Measurements from ENCODE around the gene TRIM58.

Gene TRIM58

GRCh38 chr1:247883346-247883745 lies 26.4 kb downstream of the TRIM58 start:
- H3K4me3 ChIP-seq (ENCODE audit: low read depth, low read length) = no peak overlapping the region
- TF ChIP-seq, protein P1, sequence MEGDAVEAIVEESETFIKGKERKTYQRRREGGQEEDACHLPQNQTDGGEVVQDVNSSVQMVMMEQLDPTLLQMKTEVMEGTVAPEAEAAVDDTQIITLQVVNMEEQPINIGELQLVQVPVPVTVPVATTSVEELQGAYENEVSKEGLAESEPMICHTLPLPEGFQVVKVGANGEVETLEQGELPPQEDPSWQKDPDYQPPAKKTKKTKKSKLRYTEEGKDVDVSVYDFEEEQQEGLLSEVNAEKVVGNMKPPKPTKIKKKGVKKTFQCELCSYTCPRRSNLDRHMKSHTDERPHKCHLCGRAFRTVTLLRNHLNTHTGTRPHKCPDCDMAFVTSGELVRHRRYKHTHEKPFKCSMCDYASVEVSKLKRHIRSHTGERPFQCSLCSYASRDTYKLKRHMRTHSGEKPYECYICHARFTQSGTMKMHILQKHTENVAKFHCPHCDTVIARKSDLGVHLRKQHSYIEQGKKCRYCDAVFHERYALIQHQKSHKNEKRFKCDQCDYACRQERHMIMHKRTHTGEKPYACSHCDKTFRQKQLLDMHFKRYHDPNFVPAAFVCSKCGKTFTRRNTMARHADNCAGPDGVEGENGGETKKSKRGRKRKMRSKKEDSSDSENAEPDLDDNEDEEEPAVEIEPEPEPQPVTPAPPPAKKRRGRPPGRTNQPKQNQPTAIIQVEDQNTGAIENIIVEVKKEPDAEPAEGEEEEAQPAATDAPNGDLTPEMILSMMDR (IDR thresholded peaks at IDR 0.05; ENCODE audit: control insufficient read depth, extremely low read depth, insufficient read depth) = no peak
- DNase-seq (ENCODE audit: low read depth) = no peak

- no peak overlapping the region for H3K4me3 ChIP-seq (ENCODE audit: low read depth, low read length)
- TF ChIP-seq, protein P1 (IDR thresholded peaks at IDR 0.05; ENCODE audit: control insufficient read depth, extremely low read depth, insufficient read depth) = no peak
- DNase-seq (ENCODE audit: low read depth) = no peak
Observed at GRCh38 chr1:247884797-247885413, 27.9 kb downstream of the TRIM58 start.

- TF ChIP-seq, protein P1 (IDR thresholded peaks at IDR 0.05; ENCODE audit: control insufficient read depth, extremely low read depth, insufficient read depth) = no peak
- no peak within 1 kb of the TSS for H3K4me3 ChIP-seq (ENCODE audit: low read depth, low read length)
- DNase-seq (ENCODE audit: low read depth) = no peak
Observed at GRCh38 chr1:247895163-247895637, 38.2 kb downstream of the TRIM58 start, which contains the start of gene OR2W3. TSS of gene OR2W3 (plus strand) at chr1:247895587. CDS start at chr1:247895587, 0 bp downstream.

DNA sequence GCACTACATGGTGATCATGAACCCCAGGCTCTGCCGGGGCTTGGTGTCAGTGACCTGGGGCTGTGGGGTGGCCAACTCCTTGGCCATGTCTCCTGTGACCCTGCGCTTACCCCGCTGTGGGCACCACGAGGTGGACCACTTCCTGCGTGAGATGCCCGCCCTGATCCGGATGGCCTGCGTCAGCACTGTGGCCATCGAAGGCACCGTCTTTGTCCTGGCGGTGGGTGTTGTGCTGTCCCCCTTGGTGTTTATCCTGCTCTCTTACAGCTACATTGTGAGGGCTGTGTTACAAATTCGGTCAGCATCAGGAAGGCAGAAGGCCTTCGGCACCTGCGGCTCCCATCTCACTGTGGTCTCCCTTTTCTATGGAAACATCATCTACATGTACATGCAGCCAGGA lies 39.0 kb downstream of the TRIM58 start:
- no peak overlapping the region for H3K4me3 ChIP-seq (ENCODE audit: low read depth, low read length)
- TF ChIP-seq, protein P1 (IDR thresholded peaks at IDR 0.05; ENCODE audit: control insufficient read depth, extremely low read depth, insufficient read depth) = no peak
- no peak for DNase-seq (ENCODE audit: low read depth)

DNA sequence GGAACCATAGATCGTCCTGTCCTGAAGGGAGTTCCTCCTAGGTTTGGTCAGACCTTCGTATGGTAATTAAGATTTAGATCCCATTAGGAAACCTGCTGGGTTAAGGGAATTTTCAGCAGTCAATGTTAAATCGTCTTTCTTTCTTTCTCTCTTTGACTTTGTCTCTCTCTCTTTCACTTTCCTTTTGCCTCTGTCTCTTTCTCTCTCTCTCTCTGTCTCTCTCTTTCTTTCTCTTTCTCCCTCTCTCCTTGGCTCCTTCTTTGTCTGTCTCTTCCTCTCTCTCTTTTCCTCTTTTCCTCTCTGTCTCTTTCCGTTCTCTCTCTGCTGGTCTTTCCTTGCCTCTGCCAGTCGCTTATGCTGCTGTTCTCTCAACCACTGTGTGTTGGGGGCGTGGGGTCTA lies 47.1 kb downstream of the TRIM58 start:
- H3K4me3 ChIP-seq (ENCODE audit: low read depth, low read length) = no peak overlapping the region

DNA sequence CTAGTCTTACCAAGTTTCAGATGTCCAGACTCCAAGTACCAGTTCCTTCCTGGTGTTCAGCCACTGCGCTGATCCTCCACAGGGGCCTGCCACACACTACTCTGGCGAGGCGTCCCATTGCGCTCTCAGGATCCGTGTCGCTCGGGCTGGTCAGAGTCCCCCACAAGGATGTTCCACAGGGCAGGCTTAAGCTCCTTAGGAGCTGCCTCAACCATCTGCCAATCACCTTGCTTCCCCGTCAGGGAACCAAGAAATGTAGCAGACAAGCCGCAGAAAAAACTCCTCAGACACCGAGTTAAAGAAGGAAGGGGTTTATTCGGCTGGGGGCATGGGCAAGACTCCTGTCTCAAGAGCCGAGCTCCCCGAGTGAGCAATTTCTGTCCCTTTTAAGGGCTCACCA lies 48.2 kb downstream of the TRIM58 start:
- H3K4me3 ChIP-seq (ENCODE audit: low read depth, low read length) = no peak overlapping the region
- TF ChIP-seq, protein P1 (IDR thresholded peaks at IDR 0.05; ENCODE audit: control insufficient read depth, extremely low read depth, insufficient read depth) = no peak
- DNase-seq (ENCODE audit: low read depth) = no peak

More for the DNA sequence above, 47.1 kb downstream of the TRIM58 start:
- no peak for DNase-seq (ENCODE audit: low read depth)
- TF ChIP-seq, protein P1 (IDR thresholded peaks at IDR 0.05; ENCODE audit: control insufficient read depth, extremely low read depth, insufficient read depth) = no peak

Data from LNCaP clone FGC (cell line).